Measurements from ENCODE around the gene ADARB2. TPM values are rescaled to one million over a fixed set of nuclear protein-coding genes. Genes with fewer than 3 reads are reported as not detected.

ADARB2 gene
- total and polyA plus RNA-seq, 5 donors: 0.53 to 1.6 (median 0.59) TPM

GRCh38 chr10:1204434-1205326 lies 532.6 kb downstream of the ADARB2 start:
- Histone ChIP-seq H3K27me3 (ENCODE audit: control insufficient read depth, insufficient read depth) (no peaks in the 10 kb centered on the region), H3K9me3 (ENCODE audit: control insufficient read depth, low read length) (no peaks in the 10 kb centered on the region), H3K4me3 (ENCODE audit: low read length) (no peak overlapping the region), H3K4me1 (ENCODE audit: control insufficient read depth, insufficient read depth, low read length) (no peaks in the 10 kb centered on the region), H3K27ac (ENCODE audit: low read length) (no peak overlapping the region)
- ATAC-seq (no peak), DNase-seq (no peak)
- intact Hi-C loops (cut with DNase I): no loop called here
- WGBS: 84% methylated on average over 26 of the region's 26 CpGs

GRCh38 chr10:1203704-1204103 lies 533.6 kb downstream of the ADARB2 start:
- intact Hi-C loops (cut with DNase I): no loop called here
- Histone ChIP-seq H3K4me3 (ENCODE audit: low read length) (no peak overlapping the region), H3K27ac (ENCODE audit: low read length) (no peak overlapping the region), H3K27me3 (ENCODE audit: control insufficient read depth, insufficient read depth) (no peaks in the 10 kb centered on the region), H3K9me3 (ENCODE audit: control insufficient read depth, low read length) (no peaks in the 10 kb centered on the region), H3K4me1 (ENCODE audit: control insufficient read depth, insufficient read depth, low read length) (no peaks in the 10 kb centered on the region)
- DNase-seq (no peak), ATAC-seq (no peak)
- 84% methylated on average over 10 of the region's 10 CpGs for WGBS

- Histone ChIP-seq H3K9me3 (ENCODE audit: control insufficient read depth, low read length) (no peaks in the 10 kb centered on the region), H3K4me3 (ENCODE audit: low read length) (no peak overlapping the region), H3K27me3 (ENCODE audit: control insufficient read depth, insufficient read depth) (no peaks in the 10 kb centered on the region), H3K4me1 (ENCODE audit: control insufficient read depth, insufficient read depth, low read length) (no peaks in the 10 kb centered on the region), H3K27ac (ENCODE audit: low read length) (no peak overlapping the region)
- intact Hi-C loops (cut with DNase I): no loop called here
- DNase-seq: no peak
- WGBS: 82% methylated on average over 13 of the region's 13 CpGs
- no peak for ATAC-seq
These were observed 534.1 kb downstream of the ADARB2 start for GRCh38 chr10:1203216-1203615.

- intact Hi-C loops (cut with DNase I): no loop called here
- 85% methylated on average over 11 of the region's 11 CpGs for WGBS
- no peak overlapping the region for H3K27ac ChIP-seq (ENCODE audit: low read length)
These were observed 535.0 kb downstream of the ADARB2 start for GRCh38 chr10:1202343-1202742.

GRCh38 chr10:1200866-1201807 lies 536.2 kb downstream of the ADARB2 start:
- intact Hi-C loops (cut with DNase I): no loop called here

More at GRCh38 chr10:1202343-1202742, 535.0 kb downstream of the ADARB2 start:
- Histone ChIP-seq H3K4me1 (ENCODE audit: control insufficient read depth, insufficient read depth, low read length) (no peaks in the 10 kb centered on the region), H3K9me3 (ENCODE audit: control insufficient read depth, low read length) (no peaks in the 10 kb centered on the region), H3K4me3 (ENCODE audit: low read length) (no peak overlapping the region), H3K27me3 (ENCODE audit: control insufficient read depth, insufficient read depth) (no peaks in the 10 kb centered on the region)
- ATAC-seq: no peak
- peak in 1 of 3 donors; percentile 12 for DNase-seq

GRCh38 chr10:1199897-1200721 lies 537.2 kb downstream of the ADARB2 start:
- intact Hi-C loops (cut with DNase I): no loop called here
- no peak overlapping the region for H3K4me3 ChIP-seq (ENCODE audit: low read length)
- no peaks in the 10 kb centered on the region for H3K4me1 ChIP-seq (ENCODE audit: control insufficient read depth, insufficient read depth, low read length)
- WGBS: 83% methylated on average over 24 of the region's 24 CpGs
- DNase-seq (no peak), ATAC-seq (no peak)
- H3K9me3 ChIP-seq (ENCODE audit: control insufficient read depth, low read length): no peaks in the 10 kb centered on the region
- H3K27me3 ChIP-seq (ENCODE audit: control insufficient read depth, insufficient read depth): no peaks in the 10 kb centered on the region
- no peak overlapping the region for H3K27ac ChIP-seq (ENCODE audit: low read length)

More at GRCh38 chr10:1200866-1201807, 536.2 kb downstream of the ADARB2 start:
- no peak for ATAC-seq
- no peaks in the 10 kb centered on the region for H3K27me3 ChIP-seq (ENCODE audit: control insufficient read depth, insufficient read depth)
- no peak for DNase-seq
- H3K27ac ChIP-seq (ENCODE audit: low read length): no peak overlapping the region
- H3K9me3 ChIP-seq (ENCODE audit: control insufficient read depth, low read length): no peaks in the 10 kb centered on the region
- 85% methylated on average over 27 of the region's 27 CpGs for WGBS
- no peaks in the 10 kb centered on the region for H3K4me1 ChIP-seq (ENCODE audit: control insufficient read depth, insufficient read depth, low read length)
- no peak overlapping the region for H3K4me3 ChIP-seq (ENCODE audit: low read length)

GRCh38 chr10:1199345-1199673 lies 538.0 kb downstream of the ADARB2 start:
- Histone ChIP-seq H3K27me3 (ENCODE audit: control insufficient read depth, insufficient read depth) (no peaks in the 10 kb centered on the region), H3K4me1 (ENCODE audit: control insufficient read depth, insufficient read depth, low read length) (no peaks in the 10 kb centered on the region), H3K9me3 (ENCODE audit: control insufficient read depth, low read length) (no peaks in the 10 kb centered on the region), H3K4me3 (ENCODE audit: low read length) (no peak overlapping the region), H3K27ac (ENCODE audit: low read length) (no peak overlapping the region)
- no peak for ATAC-seq
- 71% methylated on average over 17 of the region's 17 CpGs for WGBS
- intact Hi-C loops (cut with DNase I): no loop called here
- DNase-seq: peak in 1 of 3 donors; percentile 31

- no peaks in the 10 kb centered on the region for H3K9me3 ChIP-seq (ENCODE audit: control insufficient read depth, low read length)
- H3K4me3 ChIP-seq (ENCODE audit: low read length): no peak overlapping the region
- no peaks in the 10 kb centered on the region for H3K4me1 ChIP-seq (ENCODE audit: control insufficient read depth, insufficient read depth, low read length)
- WGBS: 64% methylated on average over 20 of the region's 20 CpGs
- H3K27me3 ChIP-seq (ENCODE audit: control insufficient read depth, insufficient read depth): no peaks in the 10 kb centered on the region
- intact Hi-C loops (cut with DNase I): no loop called here
- H3K27ac ChIP-seq (ENCODE audit: low read length): no peak overlapping the region
- ATAC-seq: no peak
- DNase-seq: no peak
These were observed 538.6 kb downstream of the ADARB2 start for GRCh38 chr10:1198453-1199344.

GRCh38 chr10:1197384-1197783 lies 539.9 kb downstream of the ADARB2 start:
- intact Hi-C loops (cut with DNase I): no loop called here
- no peaks in the 10 kb centered on the region for H3K27me3 ChIP-seq (ENCODE audit: control insufficient read depth, insufficient read depth)
- WGBS: 32% methylated on average over 6 of the region's 6 CpGs
- DNase-seq: no peak
- H3K9me3 ChIP-seq (ENCODE audit: control insufficient read depth, low read length): no peaks in the 10 kb centered on the region
- no peak for ATAC-seq
- no peak overlapping the region for H3K27ac ChIP-seq (ENCODE audit: low read length)
- H3K4me1 ChIP-seq (ENCODE audit: control insufficient read depth, insufficient read depth, low read length): no peaks in the 10 kb centered on the region
- H3K4me3 ChIP-seq (ENCODE audit: low read length): no peak overlapping the region

GRCh38 chr10:1196656-1197055 lies 540.7 kb downstream of the ADARB2 start:
- ATAC-seq (no peak), DNase-seq (no peak)
- intact Hi-C loops (cut with DNase I): no loop called here
- 73% methylated on average over 2 of the region's 2 CpGs for WGBS
- no peak overlapping the region for H3K27ac ChIP-seq (ENCODE audit: low read length)
- H3K4me1 ChIP-seq (ENCODE audit: control insufficient read depth, insufficient read depth, low read length): no peaks in the 10 kb centered on the region
- no peaks in the 10 kb centered on the region for H3K27me3 ChIP-seq (ENCODE audit: control insufficient read depth, insufficient read depth)
- no peak overlapping the region for H3K4me3 ChIP-seq (ENCODE audit: low read length)
- H3K9me3 ChIP-seq (ENCODE audit: control insufficient read depth, low read length): no peaks in the 10 kb centered on the region
